ENCODE measurements around the gene ENTPD6. TPM values are rescaled to one million over a fixed set of nuclear protein-coding genes. Genes with fewer than 3 reads are reported as not detected.

ENTPD6 gene
- total RNA-seq, 4 donors from 2014 or later = 20.7 to 47.2 (median 30.7) TPM

GRCh38 chr20:25226433-25227316, 31.2 kb downstream of the ENTPD6 start:
- no peaks in the 10 kb centered on the region for H3K9me3 ChIP-seq
- intact Hi-C loops (cut with DNase I; ENCODE audit: low total_unique reads) = no loop called here
- DNase-seq = peak; percentile 30 to 41
- peaks cover 0 to 7% of the 10 kb centered on the region in 2 donors for H3K4me1 ChIP-seq
- peak overlapping the region; percentile 53 to 81 for H3K27ac ChIP-seq
- H3K4me3 ChIP-seq = no peak overlapping the region
- no peaks in the 10 kb centered on the region for H3K27me3 ChIP-seq
- no peaks in the 10 kb centered on the region for H3K36me3 ChIP-seq
- no peak for TF ChIP-seq CTCF (IDR thresholded peaks at IDR 0.05)
- no peak for TF ChIP-seq POLR2A (IDR thresholded peaks at IDR 0.05)

- no peaks in the 10 kb centered on the region for H3K36me3 ChIP-seq
- DNase-seq = peak in 1 of 2 donors; percentile 38
- no peaks in the 10 kb centered on the region for H3K27me3 ChIP-seq
- no peak overlapping the region for H3K4me3 ChIP-seq
- TF ChIP-seq CTCF (IDR thresholded peaks at IDR 0.05) (no peak), POLR2A (IDR thresholded peaks at IDR 0.05) (no peak)
- peak overlapping the region; percentile 53 to 81 for H3K27ac ChIP-seq
- H3K4me1 ChIP-seq = peaks cover 0 to 7% of the 10 kb centered on the region in 2 donors
- H3K9me3 ChIP-seq = no peaks in the 10 kb centered on the region
- intact Hi-C loops (cut with DNase I; ENCODE audit: low total_unique reads) = no loop called here
These were observed 31.9 kb downstream of the ENTPD6 start for GRCh38 chr20:25227317-25227831.

- intact Hi-C loops (cut with DNase I; ENCODE audit: low total_unique reads) = no loop called here
- Histone ChIP-seq H3K27me3 (no peaks in the 10 kb centered on the region), H3K4me1 (peaks cover 0 to 7% of the 10 kb centered on the region in 2 donors), H3K4me3 (no peak overlapping the region), H3K9me3 (no peaks in the 10 kb centered on the region), H3K27ac (peak overlapping the region in 1 of 2 donors; percentile 14), H3K36me3 (no peaks in the 10 kb centered on the region)
- TF ChIP-seq CTCF (IDR thresholded peaks at IDR 0.05) = no peak
- no peak for TF ChIP-seq POLR2A (IDR thresholded peaks at IDR 0.05)
- no peak for DNase-seq
These were observed 34.1 kb downstream of the ENTPD6 start for GRCh38 chr20:25229486-25230165.

DNA sequence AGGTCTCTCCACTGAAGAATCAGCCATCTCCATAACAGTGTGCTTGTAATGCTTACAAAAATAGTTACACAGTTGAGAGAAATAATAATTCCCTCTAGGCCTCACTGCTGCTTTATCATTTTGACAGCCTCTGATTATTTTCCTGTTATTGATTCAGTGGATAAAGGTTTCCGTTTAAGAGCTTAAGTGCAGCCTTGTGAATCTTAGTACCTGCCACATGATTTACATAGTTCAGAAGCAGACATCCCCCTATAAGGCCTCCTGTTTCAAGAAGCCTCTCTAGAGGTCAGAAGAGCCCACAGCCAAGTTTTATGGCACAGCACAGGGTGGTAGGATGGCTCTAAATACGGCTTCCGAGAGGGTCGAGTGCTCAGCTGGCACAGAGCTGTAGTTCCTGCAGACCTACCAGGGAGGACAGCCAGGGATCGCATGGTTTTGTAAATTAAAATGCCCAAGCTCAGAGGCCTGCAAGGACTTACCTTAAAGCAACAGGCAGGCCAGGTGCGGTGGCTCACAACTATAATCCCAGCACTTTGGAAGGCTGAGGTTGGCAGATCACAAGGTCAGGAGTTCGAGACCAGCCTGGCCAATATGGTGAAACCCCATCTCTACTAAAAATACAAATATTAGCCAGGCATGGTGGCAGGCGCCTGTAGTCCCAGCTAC, 34.8 kb downstream of the ENTPD6 start:
- TF ChIP-seq CTCF (IDR thresholded peaks at IDR 0.05) (no peak), POLR2A (IDR thresholded peaks at IDR 0.05) (no peak)
- intact Hi-C loops (cut with DNase I; ENCODE audit: low total_unique reads) = no loop called here
- peak overlapping the region in 1 of 2 donors; percentile 14 for H3K27ac ChIP-seq
- peaks cover 0 to 7% of the 10 kb centered on the region in 2 donors for H3K4me1 ChIP-seq
- no peak for DNase-seq
- H3K4me3 ChIP-seq = no peak overlapping the region
- H3K27me3 ChIP-seq = no peaks in the 10 kb centered on the region
- H3K9me3 ChIP-seq = no peaks in the 10 kb centered on the region
- H3K36me3 ChIP-seq = no peaks in the 10 kb centered on the region

Measured in uterus (tissue), 4 donors.